ENCODE results near the gene RFPL2. TPM values are rescaled to one million over a fixed set of nuclear protein-coding genes. Genes with fewer than 3 reads are reported as not detected.

The RFPL2 gene
- total RNA-seq: under 1 TPM in 1 of 2 experiments, not detected in 1; 0.10 TPM

DNA sequence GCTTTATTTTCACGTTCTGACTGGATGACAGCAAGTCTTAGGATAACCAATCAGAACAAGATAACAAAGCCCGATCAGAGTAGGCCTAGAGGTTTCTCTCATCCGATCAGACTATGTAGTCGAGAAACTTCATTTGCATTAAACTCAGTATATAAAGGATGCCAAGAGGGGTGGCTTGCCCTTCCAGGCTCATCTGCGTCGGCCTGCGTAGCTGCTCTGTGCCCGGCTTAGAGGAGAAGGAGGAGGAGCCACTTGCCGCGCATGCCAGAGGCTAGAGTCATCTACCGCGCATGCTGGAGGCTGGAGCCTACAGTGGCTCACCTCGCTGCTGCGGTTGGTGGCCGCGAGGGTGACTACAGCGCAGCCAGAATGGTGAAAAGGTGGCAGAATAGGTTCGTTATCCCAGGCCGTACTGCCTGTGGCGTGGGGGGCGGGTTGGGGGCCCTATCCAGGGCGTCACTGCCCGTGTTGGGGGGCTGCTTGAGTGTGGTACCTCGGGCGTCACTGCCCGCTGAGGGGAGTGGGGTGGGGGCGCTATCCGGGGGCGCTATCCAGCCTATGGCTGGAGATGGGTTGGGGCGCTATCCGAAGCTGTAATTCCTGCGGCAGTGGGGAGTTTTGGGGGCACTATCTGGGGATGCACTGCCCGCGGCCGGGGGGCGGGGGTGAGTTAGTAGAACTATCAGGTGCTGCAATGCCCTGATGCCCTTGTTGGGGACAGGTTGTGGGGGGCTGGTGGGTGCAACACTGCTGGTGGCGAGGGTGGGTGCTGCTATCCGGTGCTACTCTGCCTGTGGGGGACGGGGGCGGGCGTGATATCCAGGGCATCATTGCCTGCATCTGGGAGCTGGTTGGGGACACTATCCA lies at the start of gene RFPL2:
RFPL2 (minus strand) TSS at position 218 of the 867 bp plus-strand sequence. CDS start 2,622 bp downstream, outside the sequence.
- CTCF ChIA-PET: no interaction called here
- POLR2A ChIA-PET: no interaction called here

DNA sequence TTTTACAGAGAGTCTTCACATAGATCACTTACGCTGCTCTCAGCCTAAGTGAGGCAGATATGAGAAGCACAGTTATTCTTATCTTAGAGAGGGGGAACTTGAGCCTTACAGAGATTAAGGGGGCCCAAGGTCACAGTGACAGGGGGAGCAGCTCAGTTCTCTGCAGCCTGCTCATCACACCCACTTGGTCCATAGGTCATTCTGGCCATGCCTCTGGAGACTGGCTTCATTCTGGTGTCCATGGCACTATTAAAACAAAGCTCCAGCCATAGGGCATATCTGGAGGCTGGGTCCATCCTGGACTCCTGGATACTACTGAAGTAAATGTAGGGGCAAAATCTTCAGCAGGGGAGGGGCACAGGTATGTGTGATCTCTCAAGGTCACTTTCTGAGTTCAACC lies 44.4 kb upstream of the RFPL2 start:
- POLR2A ChIA-PET: no interaction called here
- CTCF ChIA-PET: interaction anchor here (0.6 kb wide), 1 partner anchor 320 kb away, joined by 3 read pairs; no protein-coding TSS in a partner anchor

DNA sequence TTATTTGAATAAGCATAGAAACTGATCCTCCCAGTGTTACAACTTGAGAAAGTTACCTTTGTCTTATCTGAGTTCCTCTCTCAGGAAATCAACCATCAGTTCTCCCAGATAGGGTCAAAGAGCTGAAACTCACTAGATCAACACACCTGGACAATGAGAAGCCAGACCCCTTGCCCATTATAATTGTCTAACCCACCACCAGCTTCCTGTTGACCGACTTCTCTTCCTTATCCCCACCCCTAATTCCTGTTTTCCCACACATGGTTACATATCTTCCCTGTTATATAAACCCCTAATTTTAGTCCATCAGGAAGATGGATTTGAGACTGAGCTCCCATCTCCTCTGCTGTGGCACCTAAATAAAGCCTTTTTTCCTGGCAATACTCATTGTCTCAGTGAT lies 43.4 kb upstream of the RFPL2 start:
- ChIA-PET POLR2A (no interaction called here), CTCF (no interaction called here)

DNA sequence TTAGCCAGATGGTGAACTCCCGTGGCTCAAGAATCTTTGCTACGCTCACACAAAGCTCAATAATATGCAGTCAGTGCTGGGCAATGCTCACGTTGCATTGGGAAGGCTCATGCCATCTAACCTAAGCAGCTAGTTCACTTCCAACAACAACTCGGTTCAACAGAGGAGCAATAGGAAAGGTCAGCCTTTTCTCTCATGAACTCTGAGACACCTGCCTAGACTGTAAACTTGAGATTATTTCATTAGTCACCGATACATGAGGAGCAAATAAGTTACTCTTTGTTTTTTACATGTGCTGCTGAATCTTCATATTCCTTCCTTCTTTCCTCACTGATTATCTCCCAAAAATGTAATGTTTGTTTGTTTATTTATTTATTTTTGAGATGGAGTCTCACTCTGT lies 41.3 kb upstream of the RFPL2 start:
- POLR2A ChIA-PET: no interaction called here
- CTCF ChIA-PET: no interaction called here

DNA sequence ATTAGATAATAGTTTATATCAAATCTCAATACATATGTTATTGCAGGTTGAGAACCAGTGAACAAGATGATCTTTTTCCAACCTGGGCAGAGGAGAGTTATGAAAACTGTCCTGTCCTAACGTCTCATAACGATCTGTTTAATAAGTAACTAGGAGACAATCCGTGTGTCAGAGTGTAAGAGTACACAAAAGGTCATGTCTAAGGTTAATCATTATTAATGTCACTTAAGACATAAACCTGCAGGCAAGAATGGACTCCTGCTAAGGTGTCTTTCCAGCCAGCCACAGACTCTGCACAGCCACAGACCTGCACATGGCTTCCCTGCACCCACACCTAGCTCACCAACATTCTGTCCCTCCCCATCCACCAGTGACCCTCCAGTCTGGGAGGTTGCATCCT lies 40.2 kb upstream of the RFPL2 start:
- POLR2A ChIA-PET: no interaction called here
- CTCF ChIA-PET: no interaction called here

DNA sequence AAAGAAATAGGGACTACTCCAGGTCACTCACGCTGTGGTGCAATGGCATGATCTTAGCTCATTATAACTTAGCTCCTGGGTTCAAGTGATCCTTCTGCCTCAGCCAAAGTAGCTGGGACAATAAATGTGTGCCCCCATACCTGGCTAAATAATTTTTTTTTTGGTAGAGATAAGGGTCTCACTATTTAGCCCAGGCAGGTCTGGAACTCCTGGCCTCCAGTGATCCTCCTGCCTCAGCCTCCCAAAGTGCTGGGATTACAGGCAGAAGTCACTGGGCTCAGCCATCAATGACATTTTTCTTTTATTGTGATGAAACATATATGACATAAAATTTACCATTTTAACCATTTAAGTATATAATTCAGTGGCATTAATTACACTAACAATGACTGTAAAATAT lies 39.7 kb upstream of the RFPL2 start:
- POLR2A ChIA-PET: no interaction called here
- CTCF ChIA-PET: no interaction called here

DNA sequence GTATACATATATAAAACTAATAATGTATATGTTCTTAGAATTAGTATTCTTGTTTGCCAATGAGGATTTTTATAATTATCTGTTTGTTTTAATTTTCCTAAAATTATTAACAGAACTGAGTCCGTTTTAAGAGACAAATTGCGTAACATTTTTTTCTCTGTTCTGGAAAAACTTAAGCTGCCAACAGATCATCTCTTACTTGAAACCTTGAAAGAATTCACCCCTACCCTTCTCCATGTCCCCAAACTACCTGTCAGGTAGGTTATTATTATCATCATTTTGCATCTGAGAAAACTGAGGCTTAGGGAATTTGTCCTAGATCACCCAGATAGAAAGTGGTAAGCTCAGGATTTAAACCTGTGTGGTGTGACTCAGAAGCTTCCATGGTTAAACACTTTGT lies 35.6 kb upstream of the RFPL2 start:
- ChIA-PET POLR2A (no interaction called here), CTCF (no interaction called here)

DNA sequence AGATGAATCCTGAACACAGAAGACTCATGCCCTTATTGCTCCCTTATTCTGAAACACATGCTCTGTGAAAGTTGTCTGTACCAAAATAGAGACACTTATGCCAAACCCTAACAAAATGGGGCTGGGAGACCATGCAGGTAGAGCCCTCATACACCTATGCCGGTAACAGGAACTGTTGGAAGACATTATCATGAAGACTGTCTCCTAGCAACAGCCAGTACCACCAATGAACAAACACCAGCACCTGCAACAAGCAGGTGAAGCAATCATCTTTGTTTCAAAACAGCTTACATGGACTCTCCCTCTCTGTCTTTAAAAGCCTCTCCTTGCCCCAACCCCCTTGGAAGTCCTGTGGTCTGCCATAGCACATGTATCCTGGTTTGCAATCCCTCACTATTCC lies 33.0 kb upstream of the RFPL2 start:
- POLR2A ChIA-PET: no interaction called here
- CTCF ChIA-PET: no interaction called here

DNA sequence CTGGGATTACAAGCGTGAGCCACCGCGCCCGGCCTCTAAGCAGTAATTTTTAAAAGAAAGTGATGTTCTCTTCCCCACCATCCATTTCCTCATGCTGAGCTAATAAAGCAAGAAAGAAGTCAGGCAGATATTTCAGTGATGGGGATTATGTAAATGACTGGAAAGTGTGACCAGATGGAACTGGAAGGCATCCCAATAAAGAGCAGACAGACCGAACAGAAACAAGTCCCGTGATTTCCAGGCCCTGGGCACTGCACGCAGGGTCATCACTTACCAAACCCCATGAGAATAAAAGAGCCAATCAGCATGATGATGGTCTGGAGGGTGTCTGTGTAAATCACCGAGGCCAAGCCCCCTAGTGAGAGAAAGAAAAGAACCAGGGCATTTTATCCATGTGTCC lies 32.1 kb upstream of the RFPL2 start:
- CTCF ChIA-PET: no interaction called here

DNA sequence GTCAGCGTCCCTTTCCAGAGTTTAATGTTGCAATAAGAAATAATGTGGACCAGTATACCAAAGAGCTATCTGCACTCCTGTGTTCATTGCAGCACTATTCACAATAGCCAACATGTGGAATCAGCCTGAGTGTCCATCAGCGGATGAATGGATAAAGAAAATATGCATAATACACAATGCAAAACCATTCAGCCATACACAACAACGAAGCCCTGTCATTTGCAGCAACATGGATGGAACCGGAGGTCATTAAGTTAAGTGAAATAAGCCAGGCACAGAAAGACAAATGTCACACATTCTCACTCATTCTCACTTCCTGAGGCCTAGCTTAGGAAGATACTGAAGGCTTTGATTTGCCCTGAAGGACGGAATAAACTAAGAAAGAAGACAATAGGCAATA lies 28.2 kb upstream of the RFPL2 start:
- POLR2A ChIA-PET: no interaction called here
- CTCF ChIA-PET: no interaction called here

More for the DNA sequence above, 32.1 kb upstream of the RFPL2 start:
- POLR2A ChIA-PET: no interaction called here

DNA sequence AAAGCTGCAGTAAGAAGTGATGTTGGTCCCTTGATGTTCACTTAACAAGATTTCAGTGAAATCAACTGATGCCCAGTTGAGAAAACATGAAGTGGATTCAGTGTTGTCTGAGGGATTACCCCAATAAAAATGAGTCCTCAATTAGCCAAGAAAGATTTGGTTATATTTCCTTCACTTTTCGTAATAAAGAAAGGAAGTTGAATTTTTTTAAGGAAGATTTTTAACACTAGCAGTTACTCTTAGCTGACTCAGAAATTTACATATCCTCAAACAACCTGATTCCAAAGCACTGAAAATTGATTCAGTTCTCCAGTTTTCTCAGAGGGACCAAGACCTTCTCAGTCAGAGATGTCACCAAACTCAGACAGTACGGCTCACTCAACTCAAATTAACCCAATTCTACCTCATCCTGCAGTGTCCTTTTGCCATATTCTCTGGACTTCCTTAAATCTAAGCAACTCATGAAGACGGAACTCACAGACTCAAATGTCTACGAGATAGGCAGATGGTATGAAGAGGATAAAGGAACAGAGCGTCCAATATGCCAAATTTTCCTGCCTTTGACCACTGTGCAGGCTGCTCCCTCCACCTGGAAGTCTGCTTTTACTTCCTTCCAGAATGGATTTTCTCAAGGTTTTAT lies 27.4 kb upstream of the RFPL2 start:
- ChIA-PET CTCF (no interaction called here), POLR2A (no interaction called here)

DNA sequence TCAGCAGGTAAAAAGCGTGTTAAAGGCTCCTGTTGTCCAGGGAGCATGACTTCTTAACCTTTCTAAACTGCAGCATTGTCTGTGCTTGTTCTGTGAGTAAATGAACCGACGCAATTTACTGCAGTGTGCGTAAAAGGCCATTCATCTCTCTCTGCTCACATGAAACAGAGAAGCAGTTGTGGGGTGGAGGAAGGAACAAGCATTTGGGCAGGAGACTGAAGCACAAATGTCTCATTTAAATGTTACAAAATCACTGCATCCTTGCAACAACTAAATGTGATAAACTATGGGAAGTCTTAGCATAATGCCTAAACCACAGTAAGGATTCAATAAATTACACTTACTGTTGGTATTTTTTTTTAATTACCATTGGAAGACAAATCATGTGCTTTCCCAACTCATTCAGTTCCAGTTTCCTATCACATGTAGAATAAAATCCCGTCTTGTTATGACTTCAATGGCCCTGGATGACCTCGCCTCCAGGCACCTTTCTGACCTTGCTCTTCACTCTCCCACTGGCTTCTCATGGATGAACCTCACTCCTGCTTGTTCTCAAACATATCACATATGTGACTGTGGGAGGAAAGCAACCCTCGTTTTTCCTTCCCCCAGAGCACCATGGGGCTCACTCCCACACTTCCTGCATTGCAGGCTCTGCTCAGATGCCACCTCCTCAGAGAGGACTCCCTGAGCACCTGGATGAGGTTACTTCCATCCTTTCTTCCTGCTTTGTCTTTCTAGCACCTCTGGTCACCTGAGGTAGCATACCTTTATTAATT lies 21.6 kb upstream of the RFPL2 start:
- ChIA-PET CTCF (no interaction called here), POLR2A (no interaction called here)

DNA sequence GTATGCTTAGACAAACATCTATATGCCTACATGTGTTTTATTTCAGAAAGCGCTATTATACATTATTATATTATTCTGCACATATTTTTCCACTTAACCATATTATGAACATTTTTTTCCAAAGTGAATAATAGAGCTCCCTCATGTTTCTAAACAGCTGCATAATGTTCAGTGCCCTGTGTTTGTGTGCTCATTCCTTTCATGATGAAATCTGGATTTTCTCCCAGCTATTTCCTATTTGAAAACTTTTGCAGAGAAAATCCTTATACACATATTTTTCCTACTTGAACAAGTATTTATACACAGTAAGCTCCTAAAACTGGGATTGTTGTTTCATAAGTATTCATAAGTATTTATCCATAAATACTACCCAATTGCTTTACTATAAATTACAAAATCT lies 18.1 kb upstream of the RFPL2 start:
- POLR2A ChIA-PET: no interaction called here

DNA sequence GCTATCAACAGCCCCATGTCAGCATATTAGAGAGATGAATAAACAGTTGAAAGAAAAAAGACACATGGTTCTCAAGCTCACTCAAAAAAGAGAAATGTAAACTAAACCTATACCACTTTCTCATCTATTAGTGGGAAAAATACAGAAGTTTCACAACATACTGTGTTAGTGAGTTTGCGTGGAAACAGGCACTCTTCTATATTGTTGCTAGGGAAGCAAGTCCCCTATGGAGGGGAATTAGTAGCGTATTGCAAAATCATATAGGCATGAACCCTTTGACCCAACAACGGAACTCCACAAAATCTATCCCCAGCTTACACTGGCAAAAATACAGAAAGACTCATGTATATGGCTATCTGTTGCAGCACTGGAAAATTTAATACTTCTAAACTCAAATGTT lies 14.2 kb upstream of the RFPL2 start:
- POLR2A ChIA-PET: no interaction called here

More for the DNA sequence above, 18.1 kb upstream of the RFPL2 start:
- CTCF ChIA-PET: no interaction called here

DNA sequence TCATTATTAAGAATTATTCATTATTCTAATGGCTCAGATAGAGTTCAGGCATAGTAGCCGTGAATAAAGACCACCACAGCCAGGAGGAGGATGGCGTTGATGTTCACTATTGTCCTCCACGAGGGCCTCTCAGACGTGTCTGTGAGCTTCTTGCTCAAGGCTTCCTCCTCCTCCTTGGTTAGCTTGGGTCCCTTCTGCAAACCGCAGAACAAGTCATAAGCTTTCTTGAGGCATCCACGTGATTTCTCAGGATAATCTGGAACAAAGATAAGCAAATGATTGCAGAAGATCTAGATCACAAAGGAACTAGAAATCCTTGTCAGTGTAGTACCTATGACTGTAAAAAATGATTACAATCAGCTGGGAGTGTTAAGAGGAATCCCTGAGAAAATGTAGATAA lies 13.6 kb upstream of the RFPL2 start:
- CTCF ChIA-PET: no interaction called here
- POLR2A ChIA-PET: no interaction called here

More for the DNA sequence above, 14.2 kb upstream of the RFPL2 start:
- CTCF ChIA-PET: no interaction called here

DNA sequence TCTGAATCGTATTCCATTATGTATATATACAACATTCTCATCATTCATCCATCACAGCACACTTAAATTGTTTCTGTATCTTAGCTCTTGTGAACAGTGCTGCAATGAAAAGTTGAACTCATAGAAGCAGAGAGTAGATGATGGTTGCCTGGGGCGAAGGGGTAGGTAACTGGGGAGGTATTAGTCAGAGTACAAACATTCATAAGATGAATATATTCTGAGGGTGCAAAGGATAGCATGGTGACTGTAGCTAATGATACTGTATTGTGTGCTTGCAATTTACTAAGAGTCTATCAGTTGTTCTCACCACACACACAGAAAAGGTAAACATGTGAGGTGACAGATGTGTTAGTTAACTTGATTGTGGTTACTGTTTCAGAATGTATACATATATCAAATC lies 12.6 kb upstream of the RFPL2 start:
- CTCF ChIA-PET: no interaction called here
- POLR2A ChIA-PET: no interaction called here

DNA sequence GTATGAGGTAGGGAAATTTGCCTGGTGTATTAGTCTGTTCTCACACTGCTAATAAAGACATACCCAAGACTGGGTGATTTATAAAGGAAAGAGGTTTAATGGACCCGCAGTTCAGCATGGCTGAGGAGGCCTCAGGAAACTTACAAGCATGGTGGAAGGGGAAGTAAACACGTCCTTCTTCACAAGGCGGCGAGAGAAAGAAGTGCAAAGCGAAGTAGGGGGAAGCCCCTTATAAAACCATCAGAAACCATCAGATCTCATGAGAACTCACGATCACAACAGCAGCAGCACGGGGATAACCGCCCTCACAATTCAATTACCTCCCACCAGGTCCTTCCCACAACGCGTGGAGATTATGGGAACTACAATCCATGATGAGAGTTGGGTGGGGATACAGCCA lies 12.0 kb upstream of the RFPL2 start:
- POLR2A ChIA-PET: no interaction called here
- CTCF ChIA-PET: no interaction called here

DNA sequence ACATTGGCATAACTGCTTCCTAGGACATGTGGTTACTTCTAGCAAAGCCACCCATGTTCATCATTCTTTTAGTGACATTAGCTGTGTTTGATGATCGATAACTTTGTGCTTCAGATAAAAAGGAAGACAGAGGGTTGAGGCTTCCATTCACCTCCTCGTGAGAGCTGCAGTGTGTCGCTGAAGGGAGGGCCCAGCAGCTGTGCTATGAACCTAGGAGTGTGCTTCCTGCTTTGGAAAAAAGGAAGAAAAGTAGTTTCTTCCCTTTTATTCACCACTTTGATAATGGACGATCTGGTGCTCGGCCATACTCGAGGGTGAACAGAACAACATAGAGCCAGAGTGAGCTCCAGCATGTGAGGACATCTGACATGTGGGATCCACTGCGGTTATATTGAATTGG lies 6.1 kb upstream of the RFPL2 start:
- ChIA-PET POLR2A (no interaction called here), CTCF (interaction anchor here (0.6 kb wide), 1 partner anchor 203 kb away, joined by 3 read pairs; no protein-coding TSS in a partner anchor)

DNA sequence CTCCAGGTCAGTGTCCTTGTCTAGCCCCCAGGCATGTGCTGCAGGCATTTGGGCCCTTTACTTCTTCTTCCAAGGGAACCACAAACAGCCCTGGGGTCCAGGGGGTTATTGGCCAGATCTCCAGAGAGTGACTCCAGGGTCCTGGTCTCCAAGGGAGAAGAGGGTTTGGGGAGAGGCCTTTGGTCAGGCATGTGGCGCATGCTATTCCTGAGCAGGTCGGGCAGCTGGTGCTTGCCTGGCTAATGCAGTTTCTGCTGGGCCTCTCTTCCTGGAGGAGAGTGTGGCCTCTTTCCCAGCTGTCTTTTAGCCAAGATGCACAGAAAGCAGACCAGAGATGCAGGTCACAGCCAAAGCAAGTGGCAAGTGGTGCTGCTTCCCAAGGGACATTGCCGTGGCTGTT lies 3.8 kb upstream of the RFPL2 start:
- ChIA-PET POLR2A (no interaction called here), CTCF (no interaction called here)

DNA sequence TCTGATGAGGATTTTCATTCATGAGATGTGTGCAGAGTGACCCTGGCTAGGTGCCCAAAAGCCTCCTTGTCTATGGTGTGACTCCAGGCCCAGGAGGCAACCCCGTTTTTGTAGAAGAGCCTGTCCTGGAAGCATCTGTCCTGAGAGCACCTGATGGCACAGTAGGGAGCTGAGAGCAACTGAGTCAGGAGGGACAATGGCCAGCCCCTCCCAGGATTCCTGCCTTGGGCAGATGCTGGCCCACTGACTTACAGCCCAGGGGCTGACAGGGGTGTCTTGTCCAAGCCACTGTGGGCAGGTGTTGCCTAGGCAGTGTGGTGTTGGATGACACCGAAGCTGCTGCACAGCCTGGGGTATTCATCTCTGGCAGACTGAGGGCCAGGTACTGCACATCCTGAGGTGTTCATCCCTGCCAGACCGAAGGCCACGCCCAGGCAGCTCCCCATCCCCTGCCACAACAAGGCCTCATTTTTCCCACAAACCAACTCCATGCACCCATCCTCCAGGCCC lies 3.2 kb upstream of the RFPL2 start:
- ChIA-PET CTCF (no interaction called here), POLR2A (no interaction called here)

Measured in activated CD8-positive, alpha-beta memory T cell treated with anti-CD3 and anti-CD28 coated beads for 36 hours (primary cell).